ENCODE data around the gene DTHD1.

- TF ChIP-seq EZH2 (IDR thresholded peaks at IDR 0.05; ENCODE audit: low read depth) (no peak), CTCF (conservative IDR thresholded peaks at IDR 0.05) (no peak)
Measured at GRCh38 chr4:36391411-36391810, 110.0 kb downstream of the DTHD1 start.

Measured in PC-9 (cell line).